Fibroblast of pulmonary artery (primary cell): ENCODE measurements around the gene C11orf21.
A peak's percentile ranks its signal among the peaks of the same experiment; 100 is the strongest.
"Not testable (repeated sequence)": the region's sequence is repeated elsewhere in the genome, so short reads cannot be mapped to it uniquely, and the experiment has no call there.

Source experiments
- DNase-seq: peaks from one replicate; pipeline ENCODE4 v3.0.0-alpha.2; 2010; ENCODE audit warnings: low read depth
- H3K4me3 ChIP-seq: replicated peaks from 2 replicates; pipeline ENCODE4 v1.5.1; 2011; ENCODE audit warnings: low read depth, mild to moderate bottlenecking, control low read depth, low read length, moderate library complexity
- CTCF ChIP-seq: IDR thresholded peaks from 2 replicates; pipeline ENCODE4 v1.5.1; 2011; ENCODE audit warnings: mild to moderate bottlenecking, control low read depth, low read length, inconsistent platforms; ENCODE audit errors: missing control alignments

C11orf21 gene

DNA sequence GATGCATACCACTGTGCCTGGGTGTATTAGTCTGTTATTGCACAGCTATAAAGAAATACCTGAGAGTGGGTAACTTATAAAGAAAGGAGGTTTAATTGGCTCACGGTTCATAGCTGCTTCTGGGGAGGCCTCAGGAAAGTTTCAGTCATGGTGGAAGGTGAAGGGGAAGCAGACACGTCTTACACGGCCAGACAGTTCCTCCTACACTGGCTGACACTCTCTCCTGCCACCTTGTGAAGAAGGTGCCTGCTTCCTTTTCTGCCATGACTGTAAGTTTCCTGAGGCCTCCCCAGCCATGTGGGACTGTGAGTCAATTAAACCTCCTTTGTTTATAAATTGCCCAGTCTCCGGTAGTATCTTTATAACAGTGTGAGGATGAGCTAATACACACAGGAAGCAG is 41.8 kb upstream of the C11orf21 start:
- no peak overlapping the region for H3K4me3 ChIP-seq
- no peak for TF ChIP-seq CTCF
- no peak for DNase-seq

- no peak for TF ChIP-seq CTCF
- H3K4me3 ChIP-seq: no peak overlapping the region
- peak; percentile 25 for DNase-seq
Measured at GRCh38 chr11:2342981-2343380, 41.3 kb upstream of the C11orf21 start.

DNA sequence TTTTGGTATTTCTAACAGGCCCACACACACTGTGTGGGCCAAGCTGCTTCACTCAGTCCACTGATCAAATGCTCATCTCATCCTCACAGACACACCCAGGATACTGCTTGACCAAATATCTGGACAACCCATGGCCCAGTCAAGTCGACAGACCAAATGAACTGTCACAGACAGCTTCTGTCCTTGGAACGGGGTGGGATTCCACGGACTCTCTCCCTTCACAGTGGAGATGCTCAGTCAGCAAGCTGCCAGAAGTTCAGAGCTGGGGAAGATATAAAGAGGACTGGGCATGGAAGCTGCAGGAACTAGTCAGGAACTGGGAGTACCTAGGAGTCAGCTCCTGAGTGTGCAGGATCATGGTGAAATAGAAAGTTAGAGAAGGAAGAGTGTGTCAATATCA is 40.8 kb upstream of the C11orf21 start:
- no peak for TF ChIP-seq CTCF
- H3K4me3 ChIP-seq: no peak overlapping the region
- no peak for DNase-seq

- not testable (repeated sequence) for DNase-seq, H3K4me3 ChIP-seq
Measured at GRCh38 chr11:2338760-2339159, 37.0 kb upstream of the C11orf21 start.

- DNase-seq, H3K4me3 ChIP-seq: not testable (repeated sequence)
Measured at GRCh38 chr11:2335286-2335685, 33.6 kb upstream of the C11orf21 start.

DNA sequence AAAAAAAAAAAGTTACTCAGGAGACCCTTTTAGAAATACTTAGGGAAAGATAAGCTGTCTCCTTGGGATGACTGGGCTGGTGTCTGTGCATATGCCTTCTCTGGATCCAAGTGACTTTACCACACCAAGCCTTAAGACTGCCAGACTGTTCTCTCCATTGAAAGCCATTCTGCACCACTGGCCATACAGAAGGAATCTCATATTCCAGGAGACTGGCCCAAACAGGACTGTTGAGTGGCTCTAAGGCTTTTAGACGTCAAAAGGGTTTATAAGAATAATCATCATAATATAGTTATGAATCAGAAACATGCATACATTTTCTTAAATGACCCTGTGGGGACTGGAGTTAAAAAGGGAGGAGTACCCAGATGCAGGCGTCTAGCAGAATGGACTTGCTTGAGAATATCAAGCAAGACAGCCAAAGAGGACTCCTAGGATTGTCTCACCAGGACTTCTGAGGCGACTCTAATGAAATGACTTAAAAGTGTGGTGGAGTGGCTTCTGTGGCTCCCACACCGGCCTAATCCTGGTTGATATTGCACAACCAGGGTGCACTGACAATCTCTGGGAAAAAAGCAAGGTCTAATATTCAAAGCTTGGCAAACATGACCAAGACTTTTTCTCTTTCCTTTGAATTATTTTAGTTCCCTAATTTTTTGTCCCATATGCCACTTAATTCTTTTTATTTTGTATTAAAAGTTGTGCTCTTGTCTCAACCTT is 31.9 kb upstream of the C11orf21 start:
- DNase-seq, H3K4me3 ChIP-seq: not testable (repeated sequence)

DNA sequence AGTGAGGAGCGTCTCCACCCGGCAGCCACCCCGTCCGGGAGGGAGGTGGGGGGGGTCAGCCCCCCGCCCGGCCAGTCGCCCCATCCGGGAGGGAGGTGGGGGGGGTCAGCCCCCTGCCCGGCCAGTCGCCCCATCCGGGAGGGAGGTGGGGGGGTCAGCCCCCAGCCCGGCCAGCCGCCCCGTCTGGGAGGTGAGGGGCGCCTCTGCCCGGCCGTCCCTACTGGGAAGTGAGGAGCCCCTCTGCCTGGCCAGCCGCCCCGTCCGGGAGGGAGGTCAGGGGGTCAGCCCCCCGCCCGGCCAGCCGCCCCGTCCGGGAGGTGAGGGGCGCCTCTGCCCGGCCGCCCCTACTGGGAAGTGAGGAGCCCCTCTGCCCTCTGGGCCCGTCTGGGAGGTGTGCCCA is 30.9 kb upstream of the C11orf21 start:
- not testable (repeated sequence) for H3K4me3 ChIP-seq, DNase-seq

- DNase-seq: no peak
- no peak for TF ChIP-seq CTCF
- H3K4me3 ChIP-seq: no peak overlapping the region
Measured at GRCh38 chr11:2331404-2331803, 29.7 kb upstream of the C11orf21 start.

DNA sequence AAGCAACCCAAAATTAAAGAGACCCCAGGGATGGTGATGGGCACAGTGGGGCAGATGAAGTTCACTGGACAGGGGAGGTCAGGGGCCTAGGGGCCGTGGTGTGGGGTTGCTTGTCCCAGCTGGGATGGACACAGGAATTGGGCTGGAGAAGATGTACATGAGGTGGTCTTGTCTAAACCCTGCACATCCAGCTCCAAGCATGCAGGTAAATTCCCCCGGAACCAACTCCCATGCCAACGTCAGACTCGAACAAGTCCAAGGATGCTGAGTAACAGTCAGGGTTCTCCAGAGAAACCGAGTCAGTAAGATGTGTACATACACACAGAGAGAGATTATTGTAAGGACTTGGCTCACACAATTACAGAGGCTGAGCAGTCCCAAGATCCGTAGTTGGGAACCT is 29.0 kb upstream of the C11orf21 start:
- H3K4me3 ChIP-seq: no peak overlapping the region
- no peak for TF ChIP-seq CTCF
- no peak for DNase-seq
